ENCODE data around the gene LRRC7. TPM values are rescaled to one million over a fixed set of nuclear protein-coding genes. Genes with fewer than 3 reads are reported as not detected.

Gene LRRC7
- total RNA-seq, 3 donors from 2014 or later: 0.46 to 1.2 (median 1.0) TPM

DNA sequence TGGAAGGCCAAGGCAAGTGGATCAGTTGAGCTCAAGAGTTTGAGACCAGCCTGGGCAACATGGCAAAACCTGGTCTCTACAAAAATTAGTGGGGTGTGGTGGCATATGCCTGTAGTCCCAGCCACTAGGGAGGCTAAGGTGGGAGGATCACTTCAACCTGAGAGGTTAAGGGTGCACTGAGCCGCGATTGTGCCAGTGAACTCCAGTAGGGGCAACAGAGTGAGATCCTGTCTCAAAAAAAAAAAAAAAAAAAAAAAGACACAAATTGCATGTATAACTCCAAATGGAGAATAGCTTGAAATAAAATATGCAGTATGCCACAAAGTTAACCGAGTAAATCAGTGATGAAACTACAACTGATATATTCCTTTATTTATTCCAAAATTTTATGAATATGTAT, 586.0 kb downstream of the LRRC7 start:
- H3K4me1 ChIP-seq (ENCODE audit: low read depth): no peaks in the 10 kb centered on the region
- TF ChIP-seq, protein P1, sequence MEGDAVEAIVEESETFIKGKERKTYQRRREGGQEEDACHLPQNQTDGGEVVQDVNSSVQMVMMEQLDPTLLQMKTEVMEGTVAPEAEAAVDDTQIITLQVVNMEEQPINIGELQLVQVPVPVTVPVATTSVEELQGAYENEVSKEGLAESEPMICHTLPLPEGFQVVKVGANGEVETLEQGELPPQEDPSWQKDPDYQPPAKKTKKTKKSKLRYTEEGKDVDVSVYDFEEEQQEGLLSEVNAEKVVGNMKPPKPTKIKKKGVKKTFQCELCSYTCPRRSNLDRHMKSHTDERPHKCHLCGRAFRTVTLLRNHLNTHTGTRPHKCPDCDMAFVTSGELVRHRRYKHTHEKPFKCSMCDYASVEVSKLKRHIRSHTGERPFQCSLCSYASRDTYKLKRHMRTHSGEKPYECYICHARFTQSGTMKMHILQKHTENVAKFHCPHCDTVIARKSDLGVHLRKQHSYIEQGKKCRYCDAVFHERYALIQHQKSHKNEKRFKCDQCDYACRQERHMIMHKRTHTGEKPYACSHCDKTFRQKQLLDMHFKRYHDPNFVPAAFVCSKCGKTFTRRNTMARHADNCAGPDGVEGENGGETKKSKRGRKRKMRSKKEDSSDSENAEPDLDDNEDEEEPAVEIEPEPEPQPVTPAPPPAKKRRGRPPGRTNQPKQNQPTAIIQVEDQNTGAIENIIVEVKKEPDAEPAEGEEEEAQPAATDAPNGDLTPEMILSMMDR (IDR thresholded peaks at IDR 0.05): no peak
- H3K4me3 ChIP-seq: no peak overlapping the region
- intact Hi-C loops (cut with DNase I, micrococcal nuclease): no loop called here
- no peak for DNase-seq
- H3K36me3 ChIP-seq (ENCODE audit: low read depth): no peaks in the 10 kb centered on the region
- no peaks in the 10 kb centered on the region for H3K9me3 ChIP-seq
- ATAC-seq: no peak

DNA sequence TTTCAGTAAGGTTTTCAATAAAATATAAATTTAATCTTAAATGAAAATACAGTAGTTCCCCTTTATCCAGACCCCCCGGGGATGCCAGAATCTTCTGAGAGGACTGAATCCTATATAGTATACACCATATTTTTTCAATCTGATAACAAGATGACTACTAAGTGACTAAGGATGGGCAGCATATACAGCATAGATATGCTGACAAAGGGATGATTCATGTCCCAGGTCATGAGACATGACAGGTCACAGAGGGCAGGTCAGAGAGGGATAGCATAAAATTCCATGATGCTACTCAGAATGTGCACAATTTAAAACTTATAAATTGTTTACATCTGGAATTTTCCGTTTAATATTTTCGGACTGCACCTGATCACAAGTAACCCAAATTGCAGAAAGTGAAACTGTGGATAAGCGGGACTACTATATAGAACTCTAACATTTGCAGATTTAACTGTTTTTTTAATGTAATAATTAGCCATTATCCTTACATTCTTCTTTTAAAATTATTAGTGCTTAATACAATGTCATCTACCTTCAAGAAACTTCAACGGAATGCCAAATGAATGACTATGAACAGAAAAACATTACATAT, 588.9 kb downstream of the LRRC7 start:
- Histone ChIP-seq H3K9me3 (no peaks in the 10 kb centered on the region), H3K4me3 (no peak overlapping the region), H3K4me1 (ENCODE audit: low read depth) (no peaks in the 10 kb centered on the region), H3K36me3 (ENCODE audit: low read depth) (no peaks in the 10 kb centered on the region)
- no peak for ATAC-seq
- intact Hi-C loops (cut with DNase I, micrococcal nuclease): no loop called here
- TF ChIP-seq, protein P1 (IDR thresholded peaks at IDR 0.05): no peak
- DNase-seq: no peak

DNA sequence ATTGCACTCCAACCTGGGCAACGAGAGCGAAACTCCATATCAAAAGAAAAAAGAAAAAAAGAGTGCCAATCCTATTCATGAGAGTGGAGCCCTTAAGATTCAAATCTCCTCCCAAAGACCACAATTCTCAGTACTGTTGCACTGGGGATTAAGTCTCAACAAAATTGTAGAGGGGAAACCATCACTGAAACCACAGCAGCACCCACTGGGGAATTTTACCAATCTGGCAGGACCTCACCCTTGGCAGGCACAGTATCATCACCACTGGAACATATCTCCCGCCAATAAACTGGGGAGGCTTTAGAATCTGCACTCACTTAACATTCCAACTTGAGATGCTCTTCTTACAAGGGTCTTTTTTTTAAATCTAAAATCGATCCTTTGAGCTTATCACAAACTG, 596.6 kb downstream of the LRRC7 start:
- H3K4me1 ChIP-seq (ENCODE audit: low read depth): no peaks in the 10 kb centered on the region
- intact Hi-C loops (cut with DNase I, micrococcal nuclease): no loop called here

DNA sequence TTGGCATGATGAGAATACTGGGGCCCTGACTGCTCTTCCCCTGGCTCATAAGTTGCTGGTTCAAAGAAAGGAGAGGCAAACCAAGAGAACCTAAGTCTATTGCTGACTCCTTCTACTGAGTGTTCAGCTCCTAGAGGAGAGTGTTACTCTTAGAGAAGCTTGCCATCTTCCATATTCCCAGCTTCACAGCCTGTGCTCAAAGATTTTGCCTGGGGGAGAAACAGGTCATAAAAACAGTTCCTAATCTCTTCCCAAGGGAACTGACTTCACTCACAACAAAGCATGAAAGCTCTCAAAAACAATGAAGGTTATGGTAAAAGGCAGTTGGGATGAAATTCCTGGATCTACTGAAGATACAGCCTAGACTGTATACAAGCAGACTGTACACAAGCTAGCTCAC, 600.6 kb downstream of the LRRC7 start:
- intact Hi-C loops (cut with DNase I, micrococcal nuclease): no loop called here
- Histone ChIP-seq H3K9me3 (no peaks in the 10 kb centered on the region), H3K4me1 (ENCODE audit: low read depth) (no peaks in the 10 kb centered on the region), H3K4me3 (no peak overlapping the region), H3K36me3 (ENCODE audit: low read depth) (no peaks in the 10 kb centered on the region)
- DNase-seq (no peak), ATAC-seq (no peak)
- TF ChIP-seq, protein P1 (IDR thresholded peaks at IDR 0.05): no peak

More for the DNA sequence above, 596.6 kb downstream of the LRRC7 start:
- DNase-seq (no peak), ATAC-seq (no peak)
- H3K9me3 ChIP-seq: no peaks in the 10 kb centered on the region
- TF ChIP-seq, protein P1 (IDR thresholded peaks at IDR 0.05): no peak
- H3K4me3 ChIP-seq: no peak overlapping the region
- H3K36me3 ChIP-seq (ENCODE audit: low read depth): no peaks in the 10 kb centered on the region

DNA sequence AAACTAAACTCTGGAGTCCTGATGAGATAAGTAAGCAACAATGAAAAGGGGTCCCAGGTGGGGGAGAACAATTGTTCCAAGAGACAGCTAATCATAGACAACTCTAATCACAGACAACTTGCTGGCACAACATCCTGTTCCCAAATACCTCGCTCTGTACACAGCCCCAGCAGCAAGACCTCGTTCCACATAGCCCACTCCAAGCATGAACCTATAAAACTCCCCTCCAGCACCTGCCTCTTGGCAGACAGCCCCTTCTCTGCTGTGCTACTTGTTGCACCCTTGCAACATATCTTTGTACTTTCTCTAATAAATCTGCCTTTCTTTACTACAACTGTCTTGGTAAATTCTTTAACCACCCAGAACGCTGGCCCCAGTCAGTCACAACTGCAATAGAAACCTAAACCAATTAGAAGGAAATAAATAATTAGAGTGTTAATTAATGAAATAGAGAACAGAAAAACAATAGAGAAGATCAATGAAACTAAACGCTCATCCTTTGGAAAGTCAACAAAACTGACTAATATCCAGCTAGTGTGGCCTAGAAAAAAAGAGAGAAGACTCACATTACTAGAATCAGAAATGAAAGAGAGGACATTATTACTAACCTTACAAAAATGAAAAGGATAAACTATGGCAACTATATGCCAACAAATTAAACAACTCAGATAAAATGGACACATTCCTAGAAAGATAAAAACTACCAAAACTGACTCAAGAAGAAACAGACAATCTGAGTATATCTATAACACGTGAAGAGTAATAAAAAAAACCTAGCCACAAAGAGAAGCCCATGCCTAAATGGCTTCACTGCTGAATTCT, 601.5 kb downstream of the LRRC7 start:
- Histone ChIP-seq H3K9me3 (no peaks in the 10 kb centered on the region), H3K4me3 (no peak overlapping the region), H3K4me1 (ENCODE audit: low read depth) (no peaks in the 10 kb centered on the region), H3K36me3 (ENCODE audit: low read depth) (no peaks in the 10 kb centered on the region)
- DNase-seq (no peak), ATAC-seq (no peak)
- intact Hi-C loops (cut with DNase I, micrococcal nuclease): no loop called here
- TF ChIP-seq, protein P1 (IDR thresholded peaks at IDR 0.05): no peak
